ENCODE data around the gene CATSPER3. TPM values are rescaled to one million over a fixed set of nuclear protein-coding genes. Genes with fewer than 3 reads are reported as not detected.

The CATSPER3 gene
- total RNA-seq, 2 experiments from 2014 or later: 0.31 to 0.32 TPM

GRCh38 chr5:134944630-134945029, 23.1 kb upstream of the CATSPER3 start:
- Mint-ChIP-seq H3K4me1 (ENCODE audit: low read depth) (no peaks in the 10 kb centered on the region), H3K9me3 (no peaks in the 10 kb centered on the region)

DNA sequence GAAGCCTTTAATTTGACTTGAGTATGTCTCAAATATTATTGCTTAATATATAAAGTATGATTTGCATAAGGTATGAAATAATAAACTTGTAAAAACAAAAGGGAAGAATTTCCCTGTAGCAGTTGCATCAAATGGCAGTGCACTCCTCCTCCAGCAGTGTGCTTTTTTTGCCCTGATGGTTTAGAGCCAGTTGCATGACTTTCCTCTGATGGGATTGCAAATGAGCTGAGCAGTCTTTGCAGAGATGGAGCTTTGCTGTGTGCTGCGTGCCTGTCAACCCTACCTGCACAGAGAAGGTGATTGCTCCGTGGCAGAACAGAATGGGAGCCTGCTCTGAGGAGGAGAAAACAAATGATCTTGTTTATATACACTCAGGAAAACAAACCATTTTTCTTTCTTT, 22.7 kb upstream of the CATSPER3 start:
- CTCF ChIA-PET: no interaction called here
- DNase-seq (no peak), ATAC-seq (no peak)
- H3K9me3 Mint-ChIP-seq: no peaks in the 10 kb centered on the region
- no peak overlapping the region for H3K4me3 Mint-ChIP-seq
- H3K36me3 Mint-ChIP-seq (ENCODE audit: low read depth): peaks cover 4% of the 10 kb centered on the region
- no peak overlapping the region for H3K27ac Mint-ChIP-seq
- TF ChIP-seq, protein P1, sequence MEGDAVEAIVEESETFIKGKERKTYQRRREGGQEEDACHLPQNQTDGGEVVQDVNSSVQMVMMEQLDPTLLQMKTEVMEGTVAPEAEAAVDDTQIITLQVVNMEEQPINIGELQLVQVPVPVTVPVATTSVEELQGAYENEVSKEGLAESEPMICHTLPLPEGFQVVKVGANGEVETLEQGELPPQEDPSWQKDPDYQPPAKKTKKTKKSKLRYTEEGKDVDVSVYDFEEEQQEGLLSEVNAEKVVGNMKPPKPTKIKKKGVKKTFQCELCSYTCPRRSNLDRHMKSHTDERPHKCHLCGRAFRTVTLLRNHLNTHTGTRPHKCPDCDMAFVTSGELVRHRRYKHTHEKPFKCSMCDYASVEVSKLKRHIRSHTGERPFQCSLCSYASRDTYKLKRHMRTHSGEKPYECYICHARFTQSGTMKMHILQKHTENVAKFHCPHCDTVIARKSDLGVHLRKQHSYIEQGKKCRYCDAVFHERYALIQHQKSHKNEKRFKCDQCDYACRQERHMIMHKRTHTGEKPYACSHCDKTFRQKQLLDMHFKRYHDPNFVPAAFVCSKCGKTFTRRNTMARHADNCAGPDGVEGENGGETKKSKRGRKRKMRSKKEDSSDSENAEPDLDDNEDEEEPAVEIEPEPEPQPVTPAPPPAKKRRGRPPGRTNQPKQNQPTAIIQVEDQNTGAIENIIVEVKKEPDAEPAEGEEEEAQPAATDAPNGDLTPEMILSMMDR (IDR thresholded peaks at IDR 0.05): no peak
- no peaks in the 10 kb centered on the region for H3K27me3 Mint-ChIP-seq
- POLR2A ChIA-PET: interaction anchor here (1.0 kb wide), 1 partner anchor 12 kb away, joined by 4 read pairs; no protein-coding TSS in a partner anchor
- no peaks in the 10 kb centered on the region for H3K4me1 Mint-ChIP-seq (ENCODE audit: low read depth)
- intact Hi-C loops (cut with micrococcal nuclease): no loop called here

More at GRCh38 chr5:134944630-134945029, 23.1 kb upstream of the CATSPER3 start:
- ChIA-PET CTCF (no interaction called here), POLR2A (no interaction called here)
- Mint-ChIP-seq H3K36me3 (ENCODE audit: low read depth) (peaks cover 4% of the 10 kb centered on the region), H3K4me3 (no peak overlapping the region), H3K27ac (no peak overlapping the region), H3K27me3 (no peaks in the 10 kb centered on the region)
- no peak for DNase-seq
- no peak for ATAC-seq
- TF ChIP-seq, protein P1 (IDR thresholded peaks at IDR 0.05): no peak
- intact Hi-C loops (cut with micrococcal nuclease): no loop called here

DNA sequence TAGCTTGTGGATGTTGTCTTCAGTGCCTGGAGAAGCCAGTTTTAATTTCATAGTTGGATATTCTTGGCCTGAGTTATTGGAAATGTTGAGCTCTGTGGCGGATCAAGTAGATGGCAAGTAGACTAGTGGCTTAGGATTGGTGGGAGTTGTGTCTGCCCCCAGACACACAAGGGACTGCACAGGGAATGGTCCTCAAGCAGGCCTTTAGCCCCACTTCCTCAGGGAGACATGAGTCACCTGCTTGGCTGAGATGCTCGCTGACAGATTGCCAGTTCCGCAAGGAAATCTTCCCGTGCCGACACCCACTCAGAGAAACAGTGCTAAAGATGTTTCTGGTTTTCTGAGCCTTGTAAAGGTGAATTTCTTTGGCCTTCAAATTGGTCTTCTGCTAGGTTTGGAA, 18.8 kb upstream of the CATSPER3 start:
- H3K36me3 Mint-ChIP-seq (ENCODE audit: low read depth): peaks cover 1% of the 10 kb centered on the region
- H3K27ac Mint-ChIP-seq: no peak overlapping the region
- H3K27me3 Mint-ChIP-seq: no peaks in the 10 kb centered on the region
- intact Hi-C loops (cut with micrococcal nuclease): no loop called here
- no peak for ATAC-seq
- no peaks in the 10 kb centered on the region for H3K4me1 Mint-ChIP-seq (ENCODE audit: low read depth)
- TF ChIP-seq, protein P1 (IDR thresholded peaks at IDR 0.05): no peak
- POLR2A ChIA-PET: interaction anchor here (1.1 kb wide), 1 partner anchor 9 kb away, joined by 4 read pairs; no protein-coding TSS in a partner anchor
- no peak overlapping the region for H3K4me3 Mint-ChIP-seq
- CTCF ChIA-PET: interaction anchor here (1.3 kb wide), 2 partner anchors 9 to 32 kb away, joined by 3 read pairs; no protein-coding TSS in a partner anchor
- DNase-seq: no peak
- no peaks in the 10 kb centered on the region for H3K9me3 Mint-ChIP-seq

- intact Hi-C loops (cut with micrococcal nuclease): no loop called here
- Mint-ChIP-seq H3K27ac (no peak overlapping the region), H3K36me3 (ENCODE audit: low read depth) (peaks cover 3% of the 10 kb centered on the region), H3K27me3 (no peaks in the 10 kb centered on the region), H3K4me1 (ENCODE audit: low read depth) (no peaks in the 10 kb centered on the region), H3K9me3 (peaks cover 2% of the 10 kb centered on the region), H3K4me3 (no peak overlapping the region)
- CTCF ChIA-PET: interaction anchor here (1.3 kb wide), 1 partner anchor 33 kb away, joined by 3 read pairs; no protein-coding TSS in a partner anchor
- TF ChIP-seq, protein P1 (IDR thresholded peaks at IDR 0.05): no peak
- POLR2A ChIA-PET: interaction anchor here (1.1 kb wide), 1 partner anchor 9 kb away, joined by 4 read pairs; no protein-coding TSS in a partner anchor
- no peak for DNase-seq
- no peak for ATAC-seq
Observed at GRCh38 chr5:134949316-134949715, 18.4 kb upstream of the CATSPER3 start.

DNA sequence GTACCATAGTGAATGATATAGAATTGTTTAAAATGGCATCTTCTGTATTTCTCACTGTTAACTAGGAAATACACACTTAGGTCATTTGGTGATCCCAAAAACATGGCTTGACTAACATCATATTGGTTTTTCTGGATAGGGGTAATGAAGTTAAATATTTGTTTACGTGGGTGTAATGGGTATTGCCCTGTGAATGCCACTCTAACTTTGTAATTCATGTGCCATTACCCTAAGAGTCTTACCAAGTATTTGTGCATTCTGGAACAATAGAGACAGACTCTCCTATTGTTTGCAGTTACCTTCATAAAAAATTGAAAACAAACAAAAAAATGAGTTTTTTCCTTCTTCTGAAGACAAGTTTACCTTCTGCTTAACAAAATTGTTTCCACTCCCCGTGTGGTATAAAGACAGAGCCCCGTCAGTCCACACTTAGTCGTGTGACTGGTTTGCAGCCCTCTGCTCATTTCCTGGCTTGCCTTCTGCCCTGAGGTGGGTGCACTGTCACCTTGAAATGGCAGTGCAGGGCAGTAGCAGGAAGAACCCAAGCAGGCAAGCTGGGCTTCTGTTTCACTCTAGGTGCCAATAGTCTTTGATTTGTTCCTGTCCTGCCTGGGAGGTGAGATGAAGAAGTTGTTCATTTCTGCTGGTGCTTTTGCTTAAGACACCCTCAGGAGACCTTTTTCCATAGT, 9.6 kb upstream of the CATSPER3 start:
- peaks cover 5% of the 10 kb centered on the region for H3K9me3 Mint-ChIP-seq
- H3K27me3 Mint-ChIP-seq: no peaks in the 10 kb centered on the region
- H3K4me1 Mint-ChIP-seq (ENCODE audit: low read depth): no peaks in the 10 kb centered on the region
- POLR2A ChIA-PET: interaction anchor here (1.0 kb wide), 1 partner anchor 11 kb away, joined by 4 read pairs; no protein-coding TSS in a partner anchor
- intact Hi-C loops (cut with micrococcal nuclease): no loop called here
- H3K4me3 Mint-ChIP-seq: no peak overlapping the region
- DNase-seq (peak; percentile 4), ATAC-seq (peak; percentile 60)
- H3K36me3 Mint-ChIP-seq (ENCODE audit: low read depth): peaks cover 17% of the 10 kb centered on the region
- TF ChIP-seq, protein P1 (IDR thresholded peaks at IDR 0.05): no peak
- H3K27ac Mint-ChIP-seq: no peak overlapping the region
- CTCF ChIA-PET: no interaction called here
